ENCODE data around the gene CACNA1E.
A peak's percentile ranks its signal among the peaks of the same experiment; 100 is the strongest.

CACNA1E gene

GRCh38 chr1:181484821-181485220 is 1.5 kb downstream of the CACNA1E start:
- DNase-seq (ENCODE audit: low read depth in 3 of 3), result no peak

- peak in 1 of 3 donors; percentile 1 for DNase-seq (ENCODE audit: low read depth in 3 of 3)
Observed at GRCh38 chr1:181485287-181486097, 2.2 kb downstream of the CACNA1E start.

- DNase-seq (ENCODE audit: low read depth in 3 of 3), result no peak
Observed at GRCh38 chr1:181486098-181486420, 2.7 kb downstream of the CACNA1E start.

- DNase-seq (ENCODE audit: low read depth in 3 of 3), result no peak
Observed at GRCh38 chr1:181488866-181489265, 5.5 kb downstream of the CACNA1E start.

- no peak for DNase-seq (ENCODE audit: low read depth in 3 of 3)
Observed at GRCh38 chr1:181490276-181490675, 7.0 kb downstream of the CACNA1E start.

GRCh38 chr1:181490740-181491712 is 7.7 kb downstream of the CACNA1E start:
- DNase-seq (ENCODE audit: low read depth in 3 of 3), result no peak

GRCh38 chr1:181493166-181493565 is 9.8 kb downstream of the CACNA1E start:
- no peak for DNase-seq (ENCODE audit: low read depth in 3 of 3)

GRCh38 chr1:181493885-181494284 is 10.6 kb downstream of the CACNA1E start:
- no peak for DNase-seq (ENCODE audit: low read depth in 3 of 3)

- no peak for DNase-seq (ENCODE audit: low read depth in 3 of 3)
Observed at GRCh38 chr1:181496759-181497158, 13.4 kb downstream of the CACNA1E start.

GRCh38 chr1:181497870-181498269 is 14.6 kb downstream of the CACNA1E start:
- DNase-seq (ENCODE audit: low read depth in 3 of 3), result no peak

- no peak for DNase-seq (ENCODE audit: low read depth in 3 of 3)
Observed at GRCh38 chr1:181499825-181500224, 16.5 kb downstream of the CACNA1E start.

- DNase-seq (ENCODE audit: low read depth in 3 of 3), result no peak
Observed at GRCh38 chr1:181500636-181501035, 17.3 kb downstream of the CACNA1E start.

- DNase-seq (ENCODE audit: low read depth in 3 of 3), result no peak
Observed at GRCh38 chr1:181501612-181502011, 18.3 kb downstream of the CACNA1E start.

GRCh38 chr1:181503171-181503810 is 20.0 kb downstream of the CACNA1E start:
- no peak for DNase-seq (ENCODE audit: low read depth in 3 of 3)

GRCh38 chr1:181504399-181504842 is 21.1 kb downstream of the CACNA1E start:
- no peak for DNase-seq (ENCODE audit: low read depth in 3 of 3)

GRCh38 chr1:181506563-181507353 is 23.4 kb downstream of the CACNA1E start:
- no peak for DNase-seq (ENCODE audit: low read depth in 3 of 3)

GRCh38 chr1:181508486-181509165 is 25.3 kb downstream of the CACNA1E start:
- DNase-seq (ENCODE audit: low read depth in 3 of 3), result no peak

- DNase-seq (ENCODE audit: low read depth in 3 of 3), result no peak
Observed at GRCh38 chr1:181513786-181514297, 30.5 kb downstream of the CACNA1E start.

GRCh38 chr1:181514298-181515290 is 31.3 kb downstream of the CACNA1E start:
- no peak for DNase-seq (ENCODE audit: low read depth in 3 of 3)
